Muscle of back (tissue), 11 donors: Measurements from ENCODE around the gene FAM169A. TPM values are rescaled to one million over a fixed set of nuclear protein-coding genes. Genes with fewer than 3 reads are reported as not detected.
A peak's percentile ranks its signal among the peaks of the same experiment; 100 is the strongest.
"Not testable (repeated sequence)": the region's sequence is repeated elsewhere in the genome, so short reads cannot be mapped to it uniquely, and the experiment has no call there.

Source experiments
- DNase-seq, 3 donors: peaks; one replicate each; pipeline versions ENCODE4 v3.0.0 to v3.0.0-alpha.2; 2013
- polyA plus RNA-seq, 10 donors: library from polyadenylated mRNA; unstranded; fragments of 120-200 nt; gene quantifications; one replicate each; pipeline ENCODE4 v1.2.1, GENCODE V29; 2013; ENCODE audit not compliant: insufficient read length in 10 of 10

The FAM169A gene
- polyA plus RNA-seq, 10 donors: 0.69 to 2.2 (median 0.97) TPM

GRCh38 chr5:74801197-74801596 lies 65.0 kb downstream of the FAM169A start:
- DNase-seq: no peak

- DNase-seq: peak in 1 of 3 donors; percentile 14
These were observed 66.9 kb downstream of the FAM169A start for GRCh38 chr5:74798977-74799911.

GRCh38 chr5:74791669-74792068 lies 74.5 kb downstream of the FAM169A start:
- not testable (repeated sequence) for DNase-seq

- DNase-seq: no peak
These were observed 78.8 kb downstream of the FAM169A start for GRCh38 chr5:74787424-74787823.

GRCh38 chr5:74786851-74787250 lies 79.3 kb downstream of the FAM169A start:
- DNase-seq: no peak

GRCh38 chr5:74778609-74779008 lies 87.6 kb downstream of the FAM169A start:
- DNase-seq: no peak

- no peak for DNase-seq
These were observed 93.8 kb downstream of the FAM169A start for GRCh38 chr5:74772359-74772758.

DNA sequence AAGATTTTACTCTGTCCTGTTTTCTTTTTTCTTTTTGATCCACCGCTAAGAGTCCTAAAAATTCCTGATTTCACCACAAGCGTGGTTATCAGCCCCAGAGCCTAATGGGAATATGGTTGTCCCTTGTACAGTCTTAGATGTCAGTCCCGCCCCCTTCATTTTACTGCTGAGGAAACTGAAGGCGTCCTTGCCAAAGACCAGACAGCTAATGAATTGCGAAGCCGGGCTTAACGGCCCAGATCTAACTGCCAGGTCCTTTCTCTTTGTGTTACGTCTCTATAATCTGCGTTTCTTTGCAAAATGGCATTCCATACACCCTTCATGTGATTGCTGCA lies 98.6 kb downstream of the FAM169A start:
- peak in 1 of 3 donors; percentile 13 for DNase-seq

DNA sequence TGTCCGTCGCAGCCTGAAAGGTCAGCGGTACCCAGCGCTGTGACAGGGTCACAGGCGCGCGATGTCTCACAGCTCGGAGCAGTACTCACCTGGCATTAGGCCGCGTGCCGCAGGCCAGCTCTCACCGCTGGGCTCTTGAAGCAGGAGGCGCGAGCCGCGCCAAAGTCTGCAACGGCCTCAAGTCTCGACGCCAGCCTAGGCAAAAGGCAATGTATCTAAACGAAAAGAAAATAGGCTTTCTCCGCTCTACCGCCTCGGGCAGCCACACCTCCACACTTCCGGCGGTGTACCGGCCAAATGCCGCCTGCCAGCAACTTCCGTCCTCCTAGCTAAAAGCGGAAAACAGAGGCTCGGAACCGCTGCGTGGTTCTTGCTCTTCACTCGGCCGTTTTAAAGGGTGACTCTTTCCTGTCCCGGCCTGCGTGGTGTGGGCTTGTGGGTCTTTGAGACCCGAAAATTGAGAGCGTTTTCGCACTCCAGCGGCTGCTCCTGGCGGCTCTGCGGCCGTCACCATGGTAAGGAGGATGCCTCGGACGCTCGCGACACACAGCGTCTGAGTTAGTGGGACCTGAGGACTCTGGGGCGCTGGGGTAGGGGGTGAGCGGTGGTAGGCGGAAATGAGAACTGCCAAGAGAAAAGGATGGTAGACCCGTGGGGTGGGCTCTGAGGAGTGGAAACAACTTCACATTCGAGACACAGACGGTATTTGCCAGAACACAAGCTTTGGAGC lies 99.2 kb downstream of the FAM169A start, which contains the start of the genes GFM2 and NSA2:
TSS of gene GFM2 (minus strand) at position 269 of the 730 bp plus-strand sequence. CDS start 3,375 bp downstream, outside the sequence.
TSS of gene NSA2 (plus strand) at position 401 of the 730 bp plus-strand sequence. CDS start at position 513, 112 bp downstream.
- peak; percentile 93 to 98 (median 93) for DNase-seq

DNA sequence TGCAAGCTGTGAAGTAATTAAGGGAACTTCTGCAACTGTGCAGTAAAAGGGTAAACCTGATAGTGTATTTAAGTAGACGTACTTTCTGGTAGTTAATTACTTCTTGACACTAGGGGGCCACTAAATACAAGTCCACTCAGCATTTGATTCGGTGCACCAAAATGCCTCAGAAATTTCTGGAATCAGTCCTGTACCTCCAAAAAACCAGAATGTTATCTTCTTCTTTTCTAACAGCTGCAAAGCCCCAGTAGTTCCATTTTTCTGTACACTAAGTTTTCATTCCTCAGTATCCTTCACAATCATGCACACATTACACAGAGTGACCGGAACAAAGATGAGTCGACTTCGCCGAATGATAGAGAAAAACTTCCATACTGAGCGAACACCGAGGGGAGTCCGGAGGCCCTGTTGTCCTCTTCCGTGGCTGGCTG lies 99.8 kb downstream of the FAM169A start:
- peak in 2 of 3 donors; percentile 17 to 28 for DNase-seq

DNA sequence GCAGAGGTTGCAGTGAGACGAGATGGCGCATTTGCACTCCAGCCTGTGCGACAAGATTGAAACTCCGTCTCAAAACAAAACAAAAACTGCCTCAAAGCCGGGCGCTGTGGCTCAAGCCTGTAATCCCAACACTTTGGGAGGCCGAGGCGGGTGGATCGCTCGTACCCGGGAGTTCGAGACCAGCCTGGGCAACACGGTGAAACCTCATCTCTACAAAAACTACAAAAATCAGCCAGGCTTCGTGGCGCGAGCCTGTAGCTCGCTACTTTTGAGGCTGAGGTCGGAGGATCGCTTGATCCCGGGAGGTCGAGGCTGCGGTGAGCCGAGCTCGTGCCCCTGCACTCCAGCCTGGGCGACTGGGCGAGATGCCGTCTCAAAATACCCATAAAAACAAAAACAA lies 100.3 kb downstream of the FAM169A start:
- no peak for DNase-seq

DNA sequence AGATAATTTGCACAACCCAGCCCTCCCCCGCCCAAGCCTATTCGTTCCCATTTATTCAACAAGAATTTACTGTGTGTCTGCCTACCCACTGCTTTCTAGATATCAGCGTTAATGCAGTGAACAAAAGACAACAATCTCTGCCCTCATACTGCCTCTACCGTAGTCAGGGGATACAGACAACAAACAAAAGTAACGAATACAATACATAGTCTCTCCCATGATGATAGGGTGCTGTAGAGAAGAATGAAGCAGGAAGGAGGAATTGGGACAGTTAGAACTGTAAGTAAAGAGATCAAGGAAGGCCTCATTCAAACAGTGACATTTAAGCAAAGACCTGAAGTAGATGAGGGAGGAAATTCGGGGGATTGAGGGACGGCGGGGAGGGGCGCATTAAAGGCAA lies 101.0 kb downstream of the FAM169A start:
- DNase-seq: no peak

DNA sequence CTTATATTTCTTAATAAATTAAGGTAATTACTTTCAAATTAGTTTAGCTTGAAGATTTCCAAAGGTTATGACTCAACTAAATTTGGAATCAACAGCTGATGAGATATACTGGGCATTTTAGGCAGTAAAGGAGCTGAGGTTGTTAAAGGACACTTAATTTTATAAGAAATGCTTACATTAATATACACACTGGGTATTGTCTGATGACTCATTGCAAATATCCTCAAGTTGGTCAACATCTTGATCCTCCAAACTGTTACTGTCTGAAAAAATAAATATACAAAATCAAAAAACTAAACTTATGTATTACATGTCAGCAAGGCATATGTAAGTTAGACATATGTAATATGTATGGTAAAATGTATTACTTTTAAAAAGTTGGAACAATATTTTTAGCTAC lies 102.7 kb downstream of the FAM169A start:
- DNase-seq: no peak

- peak in 1 of 3 donors; percentile 10 for DNase-seq
These were observed 103.6 kb downstream of the FAM169A start for GRCh38 chr5:74762599-74762998.

DNA sequence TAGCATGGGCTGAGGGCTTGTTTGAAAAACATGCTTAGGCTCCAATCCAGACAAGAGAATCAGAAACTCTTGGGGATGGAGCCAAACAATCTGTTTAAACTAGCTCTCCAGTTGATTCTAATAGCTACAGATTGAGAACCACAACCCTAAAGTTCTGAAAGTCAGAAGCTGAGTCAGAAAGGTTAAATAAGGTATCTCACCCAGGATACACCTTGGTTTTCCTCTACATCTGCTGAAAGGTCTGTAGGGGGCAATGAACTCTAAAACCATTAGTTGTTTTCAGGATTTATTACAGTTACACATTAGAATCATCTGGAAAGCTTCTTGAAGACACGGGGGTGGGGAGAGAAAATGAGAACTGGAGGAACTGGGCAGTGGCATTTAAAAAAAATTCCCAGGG lies 104.9 kb downstream of the FAM169A start:
- no peak for DNase-seq

DNA sequence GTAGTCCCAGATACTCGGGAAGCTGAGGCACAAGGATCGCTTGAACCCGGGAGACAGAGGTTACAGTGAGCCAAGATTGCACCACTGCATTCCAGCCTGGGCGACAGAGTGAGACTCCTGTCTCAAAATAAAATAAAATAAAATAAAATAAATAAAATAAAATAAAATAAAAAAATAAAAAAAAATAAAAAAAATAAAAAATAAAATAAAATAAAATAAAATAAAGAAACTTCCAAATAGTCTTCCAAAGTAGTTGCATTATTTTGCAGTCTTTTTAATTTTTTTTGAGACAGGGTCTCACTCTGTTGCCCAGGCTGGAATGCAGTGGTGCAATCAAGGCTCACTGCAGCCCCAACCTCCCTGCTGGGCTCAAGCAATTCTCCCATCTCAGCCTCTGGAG lies 117.4 kb downstream of the FAM169A start:
- not testable (repeated sequence) for DNase-seq

DNA sequence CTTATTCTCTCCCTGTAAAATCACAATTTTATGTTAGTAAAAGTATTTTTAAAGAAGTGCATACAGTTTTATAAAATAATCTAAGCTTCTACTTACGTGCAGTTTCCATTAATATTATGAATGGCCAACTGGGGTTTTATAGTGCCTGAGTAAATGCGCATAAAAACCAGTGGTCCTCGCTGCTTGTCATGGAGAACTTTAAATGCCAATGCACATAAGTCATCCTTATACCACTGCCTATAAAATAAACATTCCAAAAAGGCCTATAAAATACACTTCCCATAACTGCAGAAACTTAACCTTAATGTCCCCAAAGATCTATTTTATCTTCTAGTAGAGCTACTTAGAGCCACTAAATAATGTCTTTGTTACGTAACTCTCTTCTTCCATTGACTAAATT lies 127.8 kb downstream of the FAM169A start:
- DNase-seq: no peak

- DNase-seq: no peak
These were observed 129.4 kb downstream of the FAM169A start for GRCh38 chr5:74736759-74737158.
